ENCODE results near the gene BOD1L1.
A peak's percentile ranks its signal among the peaks of the same experiment; 100 is the strongest.

The BOD1L1 gene

GRCh38 chr4:13529128-13529919 lies 98.2 kb downstream of the BOD1L1 start:
- Histone ChIP-seq H3K79me2 (ENCODE audit: low read length) (no peaks in the 10 kb centered on the region), H3K36me3 (replicated peaks; ENCODE audit: insufficient read depth, low read length) (no peaks in the 10 kb centered on the region), H3K4me3 (ENCODE audit: low read length) (no peak overlapping the region), H3K27ac (ENCODE audit: low read length) (no peak overlapping the region), H3K4me2 (ENCODE audit: low read depth, low read length) (peak overlapping the region; percentile 95), H2AFZ (ENCODE audit: low read length) (no peak overlapping the region), H3K9ac (ENCODE audit: low read length) (no peak overlapping the region), H3K4me1 (ENCODE audit: low read length) (0 out of 2 replicates have a peak, but pooled peaks cover 5% of the 10 kb centered on the region), H3K9me3 (replicated peaks; ENCODE audit: insufficient read depth, low read length) (no peaks in the 10 kb centered on the region), H3F3A (ENCODE audit: insufficient read depth, low read length) (no peaks in the 10 kb centered on the region), H4K20me1 (ENCODE audit: insufficient read depth, low read length) (no peaks in the 10 kb centered on the region), H3K27me3 (replicated peaks; ENCODE audit: insufficient read depth, low read length) (peaks cover 45% of the 10 kb centered on the region), H3K9me2 (replicated peaks; ENCODE audit: insufficient read depth, low read length) (no peaks in the 10 kb centered on the region)
- peak; percentile 4 for DNase-seq
- TF ChIP-seq CTCF (IDR thresholded peaks at IDR 0.05; ENCODE audit: low read length) (no peak), EZH2phosphoT487 (IDR thresholded peaks at IDR 0.05; ENCODE audit: low read length) (no peak), EZH2 (optimal IDR thresholded peaks at IDR 0.05; ENCODE audit: low read depth, low read length) (no peak)

GRCh38 chr4:13528821-13529127 lies 98.8 kb downstream of the BOD1L1 start:
- Histone ChIP-seq H3F3A (ENCODE audit: insufficient read depth, low read length) (no peaks in the 10 kb centered on the region), H2AFZ (ENCODE audit: low read length) (no peak overlapping the region), H3K9me2 (replicated peaks; ENCODE audit: insufficient read depth, low read length) (no peaks in the 10 kb centered on the region), H3K9me3 (replicated peaks; ENCODE audit: insufficient read depth, low read length) (no peaks in the 10 kb centered on the region), H3K79me2 (ENCODE audit: low read length) (no peaks in the 10 kb centered on the region), H3K9ac (ENCODE audit: low read length) (no peak overlapping the region), H3K36me3 (replicated peaks; ENCODE audit: insufficient read depth, low read length) (no peaks in the 10 kb centered on the region), H3K4me3 (ENCODE audit: low read length) (peak overlapping the region; percentile 56), H4K20me1 (ENCODE audit: insufficient read depth, low read length) (no peaks in the 10 kb centered on the region), H3K27me3 (replicated peaks; ENCODE audit: insufficient read depth, low read length) (peaks cover 40% of the 10 kb centered on the region), H3K27ac (ENCODE audit: low read length) (no peak overlapping the region), H3K4me2 (ENCODE audit: low read depth, low read length) (peak overlapping the region; percentile 95), H3K4me1 (ENCODE audit: low read length) (0 out of 2 replicates have a peak, but pooled peaks cover 5% of the 10 kb centered on the region)
- DNase-seq: peak; percentile 2
- TF ChIP-seq EZH2 (optimal IDR thresholded peaks at IDR 0.05; ENCODE audit: low read depth, low read length) (no peak), CTCF (IDR thresholded peaks at IDR 0.05; ENCODE audit: low read length) (no peak), EZH2phosphoT487 (IDR thresholded peaks at IDR 0.05; ENCODE audit: low read length) (no peak)

- H3K79me2 ChIP-seq (ENCODE audit: low read length): no peaks in the 10 kb centered on the region
- H3K4me2 ChIP-seq (ENCODE audit: low read depth, low read length): peak overlapping the region; percentile 95
- peak overlapping the region; percentile 62 for H2AFZ ChIP-seq (ENCODE audit: low read length)
- H3K27ac ChIP-seq (ENCODE audit: low read length): no peak overlapping the region; the same call in 1 of the 2 replicates
- no peaks in the 10 kb centered on the region for H3K36me3 ChIP-seq (replicated peaks; ENCODE audit: insufficient read depth, low read length)
- peak; percentile 60 for DNase-seq
- H3K9me3 ChIP-seq (replicated peaks; ENCODE audit: insufficient read depth, low read length): no peaks in the 10 kb centered on the region
- no peaks in the 10 kb centered on the region for H3K9me2 ChIP-seq (replicated peaks; ENCODE audit: insufficient read depth, low read length)
- no peaks in the 10 kb centered on the region for H3F3A ChIP-seq (ENCODE audit: insufficient read depth, low read length)
- H4K20me1 ChIP-seq (ENCODE audit: insufficient read depth, low read length): no peaks in the 10 kb centered on the region
- TF ChIP-seq EZH2 (optimal IDR thresholded peaks at IDR 0.05; ENCODE audit: low read depth, low read length): no peak
- no peak for TF ChIP-seq EZH2phosphoT487 (IDR thresholded peaks at IDR 0.05; ENCODE audit: low read length)
- no peak for TF ChIP-seq CTCF (IDR thresholded peaks at IDR 0.05; ENCODE audit: low read length)
- peak overlapping the region; percentile 8; the same call in 1 of the 2 replicates for H3K9ac ChIP-seq (ENCODE audit: low read length)
- H3K4me3 ChIP-seq (ENCODE audit: low read length): peak overlapping the region; percentile 56
- H3K27me3 ChIP-seq (replicated peaks; ENCODE audit: insufficient read depth, low read length): peaks cover 36% of the 10 kb centered on the region
- H3K4me1 ChIP-seq (ENCODE audit: low read length): 0 out of 2 replicates have a peak, but pooled peaks cover 5% of the 10 kb centered on the region
These were observed 99.3 kb downstream of the BOD1L1 start for GRCh38 chr4:13527981-13528820.

Data from MM.1S (cell line).